Brain microvascular endothelial cell (primary cell): Measurements from ENCODE around the gene PTMS.

Source experiments
- DNase-seq: peaks from one replicate; pipeline ENCODE4 v3.0.0-alpha.2; 2020
- H3K27ac ChIP-seq: fragments of 250-450 bp; sonication (Bioruptor Pico); 2 replicates; pipeline ENCODE4 v1.5.1; 2020; ENCODE audit warnings: mild to moderate bottlenecking, moderate library complexity
- H3K27me3 ChIP-seq: fragments of 250-450 bp; sonication (Bioruptor Pico); replicated peaks from 2 replicates; pipeline ENCODE4 v1.5.1; 2020; ENCODE audit warnings: mild to moderate bottlenecking
- H3K36me3 ChIP-seq: fragments of 250-450 bp; sonication (Bioruptor Pico); replicated peaks from 2 replicates; pipeline ENCODE4 v1.5.1; 2020; ENCODE audit warnings: mild to moderate bottlenecking
- H3K4me3 ChIP-seq: 2 replicates; pipeline ENCODE4 v1.5.1; 2011; ENCODE audit warnings: low read depth, mild to moderate bottlenecking, control low read depth, low read length, moderate library complexity
- CTCF ChIP-seq: IDR thresholded peaks from 2 replicates; pipeline ENCODE4 v1.5.1; 2011; ENCODE audit warnings: low read depth, mild to moderate bottlenecking, moderate library complexity, low read length, control low read depth, inconsistent platforms; ENCODE audit errors: missing control alignments
- in situ Hi-C: cut with HindIII; loops from 2 replicates; pipeline ENCODE4 v1.10.0; 2017; ENCODE audit warnings: low sequenced_read_pairs, low pct_ligation_motif_present

The PTMS gene

GRCh38 chr12:6792522-6793201 is 26.5 kb downstream of the PTMS start:
- TF ChIP-seq CTCF = no peak
- DNase-seq = no peak
- in situ Hi-C loops = no loop called here
- H3K36me3 ChIP-seq = no peaks in the 10 kb centered on the region
- no peaks in the 10 kb centered on the region for H3K27me3 ChIP-seq
- H3K4me3 ChIP-seq = no peak overlapping the region
- H3K27ac ChIP-seq = no peak overlapping the region

GRCh38 chr12:6795088-6795487 is 28.9 kb downstream of the PTMS start:
- Histone ChIP-seq H3K4me3 (no peak overlapping the region), H3K27ac (no peak overlapping the region), H3K36me3 (no peaks in the 10 kb centered on the region), H3K27me3 (no peaks in the 10 kb centered on the region)
- no peak for DNase-seq
- TF ChIP-seq CTCF = no peak
- in situ Hi-C loops = no loop called here

GRCh38 chr12:6796576-6796975 is 30.4 kb downstream of the PTMS start:
- no peaks in the 10 kb centered on the region for H3K27me3 ChIP-seq
- no peak overlapping the region for H3K4me3 ChIP-seq
- no peak for DNase-seq
- in situ Hi-C loops = no loop called here
- no peak for TF ChIP-seq CTCF
- H3K36me3 ChIP-seq = no peaks in the 10 kb centered on the region
- no peak overlapping the region for H3K27ac ChIP-seq

- H3K4me3 ChIP-seq = no peak overlapping the region
- no peak overlapping the region for H3K27ac ChIP-seq
- no peak for DNase-seq
- TF ChIP-seq CTCF = no peak
- H3K27me3 ChIP-seq = no peaks in the 10 kb centered on the region
- in situ Hi-C loops = no loop called here
- no peaks in the 10 kb centered on the region for H3K36me3 ChIP-seq
Observed at GRCh38 chr12:6799147-6799546, 33.0 kb downstream of the PTMS start.

- H3K27ac ChIP-seq = no peak overlapping the region
- no peak for DNase-seq
- H3K4me3 ChIP-seq = no peak overlapping the region
- H3K36me3 ChIP-seq = no peaks in the 10 kb centered on the region
- in situ Hi-C loops = no loop called here
- H3K27me3 ChIP-seq = no peaks in the 10 kb centered on the region
- no peak for TF ChIP-seq CTCF
Observed at GRCh38 chr12:6807170-6807569, 41.0 kb downstream of the PTMS start.

GRCh38 chr12:6809056-6809455 is 42.9 kb downstream of the PTMS start:
- Histone ChIP-seq H3K36me3 (no peaks in the 10 kb centered on the region), H3K27me3 (no peaks in the 10 kb centered on the region), H3K27ac (no peak overlapping the region), H3K4me3 (no peak overlapping the region)
- TF ChIP-seq CTCF = no peak
- in situ Hi-C loops = no loop called here
- no peak for DNase-seq
